HUDEP-2 (cell line): ENCODE results near the gene MPG.
"Not testable (repeated sequence)": the region's sequence is repeated elsewhere in the genome, so short reads cannot be mapped to it uniquely, and the experiment has no call there.

Experiments used
- DNase-seq, 76 experiments: peaks; one replicate each; lab custom pipeline; 2025; ENCODE audit not compliant: unreplicated experiment in 76 of 76; lab: John Stamatoyannopoulos, UW

The MPG gene

DNA sequence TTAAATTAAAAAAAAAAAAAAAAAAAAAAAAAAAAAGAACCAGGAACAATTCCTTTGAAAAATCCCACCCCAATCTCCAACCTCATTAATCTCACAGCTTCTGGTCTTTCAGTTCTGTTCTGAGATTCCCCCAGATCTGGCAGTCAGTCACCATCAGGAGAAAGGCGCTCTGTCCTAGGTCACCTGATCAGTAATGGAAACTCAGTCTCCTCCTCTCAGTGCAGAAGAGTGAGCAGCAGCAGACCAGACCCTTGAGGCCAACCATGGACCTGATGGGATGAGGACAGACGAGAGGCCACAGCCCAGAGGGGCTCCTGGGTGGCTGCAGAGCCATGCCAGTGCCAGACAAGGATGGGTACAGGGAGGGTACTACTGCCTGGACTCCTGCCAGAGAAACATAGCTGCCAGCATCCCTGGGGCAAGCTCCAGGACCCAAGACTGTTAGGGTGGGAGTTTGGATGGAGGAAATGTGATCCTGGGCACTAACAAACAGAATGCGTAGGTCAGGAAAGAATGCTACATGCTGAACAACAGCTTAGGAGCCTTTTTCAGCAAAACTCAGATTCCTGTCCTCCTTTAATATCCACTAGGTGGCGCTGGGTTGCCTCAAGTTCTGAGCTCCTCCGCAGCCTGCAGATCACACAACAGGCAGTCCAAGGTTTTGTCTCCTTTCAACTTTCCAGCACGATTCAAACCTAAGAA is 28.7 kb downstream of the MPG start:
- DNase-seq = peak in 66 of 76 experiments; percentile 9 to 84 (median 54)

DNA sequence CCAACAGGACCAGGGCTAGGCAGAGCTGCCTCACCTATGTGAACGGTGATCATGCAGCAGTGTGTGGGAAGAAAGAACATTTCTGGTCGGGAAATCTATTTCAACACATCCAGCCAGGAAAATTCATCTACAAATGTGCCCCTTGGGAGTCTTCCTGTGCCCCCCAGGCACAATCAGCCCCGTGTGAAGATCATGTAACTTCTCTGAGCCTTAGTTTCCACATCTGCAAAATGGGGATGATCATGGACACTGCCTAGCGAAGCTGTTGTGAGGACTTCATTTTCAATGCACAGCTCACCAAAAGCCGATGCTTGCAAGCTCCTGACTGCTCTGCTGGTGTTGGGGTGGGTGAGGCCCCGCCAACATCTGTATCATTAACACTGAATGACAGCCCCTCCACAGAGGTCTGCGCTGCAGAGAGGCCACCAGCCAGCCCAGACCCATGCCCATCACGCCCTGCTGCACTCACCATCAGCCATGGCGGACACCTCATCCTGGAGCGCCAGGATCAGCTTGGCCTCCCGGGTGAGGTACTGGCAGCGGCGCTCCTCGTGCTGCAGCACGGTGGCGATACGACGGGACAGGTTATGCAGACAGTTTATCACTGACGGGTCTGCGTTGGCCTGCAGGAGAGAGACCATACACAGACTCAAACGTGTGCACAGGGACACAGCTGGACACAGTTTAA is 34.3 kb downstream of the MPG start:
- no peak for DNase-seq

DNA sequence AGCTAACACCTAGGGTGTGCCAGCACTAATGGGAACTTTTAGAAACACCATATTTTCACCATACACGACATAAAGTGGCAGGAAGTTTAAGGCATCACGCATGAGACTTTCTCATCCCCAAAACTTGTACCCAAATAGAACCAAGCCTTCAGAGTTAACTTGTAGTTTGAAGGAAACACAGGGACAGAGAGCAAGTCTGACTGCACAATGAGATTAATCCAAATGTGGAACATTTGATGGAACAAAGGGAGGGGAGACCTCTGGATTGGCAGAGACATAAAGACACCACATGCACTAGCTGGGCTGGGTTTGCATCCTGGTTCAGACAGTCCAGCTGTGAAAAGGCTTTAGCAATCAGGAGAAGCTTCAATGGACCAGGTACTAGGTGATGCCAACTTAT is 36.3 kb downstream of the MPG start:
- no peak for DNase-seq

DNA sequence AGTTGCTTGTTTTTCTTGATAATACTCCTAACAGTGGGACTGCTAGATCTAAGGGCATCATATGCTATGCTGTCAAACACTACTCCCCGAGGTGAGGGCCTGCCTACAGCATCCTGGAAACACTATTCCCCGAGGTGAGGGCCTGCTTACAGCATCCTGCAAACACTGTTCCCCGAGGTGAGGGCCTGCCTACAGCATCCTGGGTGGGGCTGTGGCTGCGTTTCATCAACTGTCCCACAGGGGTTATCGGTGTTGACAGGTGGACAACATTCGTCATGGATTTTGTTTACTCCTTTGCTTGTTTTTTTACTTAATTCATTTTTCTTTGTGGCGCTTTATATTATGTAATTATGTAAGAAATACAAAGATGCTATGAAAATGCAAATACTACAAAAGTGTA is 38.0 kb downstream of the MPG start:
- DNase-seq = no peak

DNA sequence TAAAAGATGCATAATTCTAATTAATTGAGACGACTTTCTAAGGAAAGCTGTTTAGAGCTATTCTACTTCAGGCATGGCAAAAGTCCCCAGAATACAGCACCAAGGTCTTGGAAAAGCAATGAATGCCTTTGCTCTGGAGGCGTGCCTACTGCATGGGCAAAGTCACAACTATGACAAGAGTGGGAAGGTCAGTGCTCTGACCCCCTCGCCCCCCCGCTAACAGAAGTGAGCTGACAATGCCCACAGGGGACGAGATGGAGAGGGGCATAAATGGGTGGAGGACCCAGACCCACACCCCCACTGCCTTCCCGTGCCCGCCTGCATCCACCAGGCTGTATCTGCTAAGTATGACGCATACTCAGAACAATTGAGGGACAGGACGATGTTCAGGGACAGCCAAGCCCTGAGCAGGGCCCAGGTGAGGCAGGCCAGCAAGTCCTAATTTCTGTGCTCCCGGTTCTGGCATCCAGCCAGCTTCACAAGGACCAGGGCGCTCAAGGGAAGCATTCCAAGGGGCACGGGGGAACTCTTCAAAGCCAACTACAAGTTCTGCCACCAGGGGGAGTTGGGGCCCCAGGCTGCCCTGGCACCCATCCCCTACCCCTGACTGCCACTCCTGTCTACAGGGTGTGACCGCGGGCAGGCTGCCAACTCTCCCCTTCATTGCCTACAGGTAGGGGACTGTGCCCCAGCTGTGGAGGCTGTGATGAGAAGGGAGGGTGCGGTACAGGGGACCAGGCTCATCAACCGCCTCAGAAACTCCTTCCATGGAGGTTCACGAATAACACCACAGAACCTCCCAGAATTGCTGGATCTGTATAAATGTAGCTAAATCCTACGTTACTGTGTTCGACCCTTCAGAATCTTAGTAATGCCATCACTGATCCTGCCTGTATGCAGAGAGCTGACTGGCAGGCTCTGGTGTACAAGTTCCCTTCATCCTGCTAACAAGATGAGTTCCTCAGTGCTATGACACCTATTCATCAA is 39.6 kb downstream of the MPG start:
- peak in 73 of 76 experiments; percentile 27 to 90 (median 75) for DNase-seq

DNA sequence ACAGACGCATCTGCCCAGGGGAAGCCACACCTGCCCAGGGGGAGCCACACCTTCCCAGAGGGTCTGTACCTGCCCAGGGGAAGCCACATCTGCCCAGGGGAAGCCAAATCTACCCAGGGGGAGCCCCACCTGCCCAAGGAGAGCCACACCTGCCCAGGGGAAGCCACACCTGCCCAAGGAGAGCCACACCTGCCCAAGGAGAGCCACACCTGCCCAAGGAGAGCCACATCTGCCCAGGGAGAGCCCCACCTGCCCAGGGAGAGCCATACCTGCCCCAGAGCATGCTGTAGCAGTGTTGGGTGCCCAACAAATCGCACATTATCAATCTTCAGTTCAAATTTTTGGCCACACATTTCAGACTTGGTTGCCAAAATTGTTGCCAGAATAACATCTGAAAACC is 40.8 kb downstream of the MPG start:
- no peak for DNase-seq

DNA sequence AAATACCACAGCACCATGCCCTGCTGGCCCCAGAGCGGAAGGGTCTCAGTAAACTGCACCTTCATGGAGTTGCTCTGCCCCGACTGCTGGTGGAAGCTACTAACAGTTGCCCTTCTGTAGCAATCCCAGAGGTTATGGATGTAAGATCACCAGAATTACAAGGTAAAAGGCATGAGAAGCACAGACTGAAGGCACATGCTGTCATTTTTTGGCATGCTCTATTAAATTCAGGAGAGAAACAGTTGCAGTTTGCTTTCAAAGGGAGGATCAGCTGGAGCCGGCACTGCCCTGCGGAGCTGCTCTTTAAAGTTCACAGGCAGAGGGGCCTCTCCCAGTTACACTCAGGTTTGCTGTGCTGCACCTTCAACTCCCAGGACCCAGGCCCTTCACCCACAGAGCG is 41.3 kb downstream of the MPG start:
- DNase-seq = peak in 2 of 76 experiments; percentile 32 to 57

DNA sequence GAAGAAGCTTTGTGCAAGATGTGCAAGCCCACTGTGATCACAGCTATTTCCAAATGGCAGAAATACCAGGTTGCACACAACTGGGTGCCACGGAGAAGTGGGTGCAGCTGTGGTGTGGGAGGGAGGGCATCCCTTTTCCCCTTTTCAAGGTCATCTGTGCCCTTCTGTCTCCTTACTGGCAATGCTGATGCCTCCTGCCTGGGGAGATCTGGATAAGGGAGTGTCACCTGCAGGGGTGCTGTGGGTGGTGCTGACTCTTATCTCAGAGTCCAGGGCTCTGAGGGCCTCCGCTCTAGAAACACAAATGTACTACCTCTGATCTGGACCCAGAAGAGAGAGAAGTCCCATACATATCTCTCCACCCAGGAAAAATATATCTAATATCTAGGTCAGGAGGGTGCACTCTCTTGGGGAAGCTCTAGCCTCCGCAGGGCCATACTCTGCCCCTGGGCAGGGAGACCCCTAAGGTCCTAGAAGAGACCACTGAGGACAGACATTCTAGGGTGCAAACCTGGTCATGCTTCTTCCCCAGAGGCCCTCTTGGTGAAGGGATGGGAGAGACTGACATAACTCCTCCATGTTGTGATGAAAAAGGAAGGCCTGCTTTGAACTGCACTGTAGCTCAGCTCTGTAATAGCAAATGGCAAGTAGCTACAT is 41.9 kb downstream of the MPG start:
- peak in 73 of 76 experiments; percentile 43 to 93 (median 76) for DNase-seq

DNA sequence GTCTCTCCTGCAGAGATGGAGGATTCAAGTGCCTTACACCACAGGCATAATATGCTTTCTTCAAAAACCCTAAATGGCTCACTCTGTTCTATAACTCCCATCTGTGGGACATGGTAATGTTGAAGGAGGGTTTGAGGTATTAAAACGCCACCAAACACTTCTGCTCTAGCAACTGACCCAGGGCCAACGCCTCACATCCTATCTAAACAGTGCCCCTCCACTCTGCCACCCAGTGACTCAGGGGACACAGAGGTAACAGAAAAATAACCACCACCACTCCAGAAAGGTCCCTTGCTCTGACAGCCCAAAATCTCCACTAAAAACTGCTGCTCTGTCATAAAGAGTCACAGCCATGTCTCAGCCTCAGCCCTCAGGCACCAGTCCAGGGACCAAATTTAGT is 42.7 kb downstream of the MPG start:
- DNase-seq = peak in 21 of 76 experiments; percentile 8 to 52 (median 28)

DNA sequence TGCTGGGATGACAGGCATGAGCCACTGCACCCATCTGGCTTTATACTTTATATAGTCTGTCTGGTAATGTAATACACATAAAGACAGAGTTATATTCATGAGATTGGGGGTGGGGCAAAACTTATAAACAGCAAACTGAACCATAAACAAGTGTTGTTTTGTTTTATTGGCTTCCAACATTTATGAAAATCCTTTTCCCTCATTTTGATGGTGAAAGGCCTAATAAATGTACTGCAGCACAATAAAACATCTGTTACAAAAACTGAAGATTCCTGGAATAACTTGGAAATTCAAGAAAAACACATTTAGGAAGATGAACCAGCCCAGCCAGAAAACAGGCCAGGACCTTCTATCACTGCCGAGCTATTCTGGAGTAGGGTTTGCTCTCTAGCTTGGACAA is 44.3 kb downstream of the MPG start:
- DNase-seq = no peak

DNA sequence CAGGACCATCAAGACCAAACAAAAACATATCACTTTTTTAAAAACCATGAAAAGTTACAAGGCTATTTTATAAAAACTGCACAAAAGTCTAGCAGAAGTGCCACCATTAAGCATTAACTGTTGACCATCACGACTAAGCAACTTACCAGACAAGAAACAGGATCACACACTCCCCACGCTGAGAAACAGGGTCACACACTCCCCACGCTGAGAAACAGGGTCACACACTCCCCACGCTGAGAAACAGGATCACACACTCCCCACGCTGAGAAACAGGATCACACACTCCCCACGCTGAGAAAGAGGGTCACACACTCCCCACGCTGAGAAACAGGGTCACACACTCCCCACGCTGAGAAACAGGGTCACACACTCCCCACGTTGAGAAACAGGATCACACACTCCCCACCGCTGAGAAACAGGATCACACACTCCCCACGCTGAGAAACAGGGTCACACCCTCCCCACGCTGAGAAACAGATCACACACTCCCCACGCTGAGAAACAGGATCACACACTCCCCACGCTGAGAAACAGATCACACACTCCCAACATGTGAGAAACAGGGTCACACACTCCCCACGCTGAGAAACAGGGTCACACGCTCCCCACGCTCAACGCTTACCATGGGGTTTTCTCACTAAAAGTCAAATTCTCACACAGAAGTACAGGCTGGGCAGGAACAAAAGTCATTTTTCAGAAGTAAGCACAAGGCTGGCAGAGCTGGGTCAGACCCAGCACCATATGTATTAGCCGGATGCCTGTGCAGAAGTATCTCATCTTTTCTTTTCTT is 45.7 kb downstream of the MPG start:
- DNase-seq = not testable (repeated sequence)

DNA sequence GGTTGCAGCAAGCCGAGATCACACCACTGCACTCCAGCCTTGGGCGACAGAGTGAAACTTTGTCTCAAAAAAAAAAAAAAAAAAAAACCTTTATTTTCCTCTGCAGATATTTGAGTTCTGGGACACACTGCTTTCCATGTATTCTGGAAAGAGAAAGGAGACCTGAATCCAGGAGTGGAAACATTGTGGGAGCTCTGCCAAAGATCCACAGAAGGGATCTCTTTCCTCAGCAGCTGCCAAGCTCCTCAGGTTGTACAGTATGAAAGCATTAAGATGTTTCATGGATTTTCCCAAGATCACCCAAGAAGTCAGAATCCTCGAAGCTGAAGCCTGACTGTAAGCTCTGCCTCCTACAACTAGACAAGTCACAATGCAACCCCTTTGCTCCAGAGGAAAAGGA is 47.0 kb downstream of the MPG start:
- DNase-seq = no peak

DNA sequence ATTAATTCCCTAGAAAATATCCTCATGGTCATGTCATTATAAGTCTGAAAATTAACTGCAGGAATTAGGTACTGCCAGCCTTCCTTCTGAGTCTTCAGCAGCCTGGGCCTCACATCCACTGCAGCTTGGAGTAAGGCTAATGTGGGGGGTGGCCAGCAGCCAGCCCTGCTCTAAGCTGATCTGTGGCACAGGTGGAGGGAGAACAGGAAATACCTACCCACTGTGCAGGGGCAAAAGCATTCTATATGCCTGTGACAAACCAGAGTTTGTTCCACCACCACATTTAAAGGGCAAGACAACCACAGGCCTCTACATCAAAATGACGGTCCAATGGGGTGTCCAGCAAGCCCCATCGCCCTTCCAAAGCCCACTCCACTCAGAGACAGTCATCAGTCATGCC is 51.0 kb downstream of the MPG start:
- DNase-seq = no peak

DNA sequence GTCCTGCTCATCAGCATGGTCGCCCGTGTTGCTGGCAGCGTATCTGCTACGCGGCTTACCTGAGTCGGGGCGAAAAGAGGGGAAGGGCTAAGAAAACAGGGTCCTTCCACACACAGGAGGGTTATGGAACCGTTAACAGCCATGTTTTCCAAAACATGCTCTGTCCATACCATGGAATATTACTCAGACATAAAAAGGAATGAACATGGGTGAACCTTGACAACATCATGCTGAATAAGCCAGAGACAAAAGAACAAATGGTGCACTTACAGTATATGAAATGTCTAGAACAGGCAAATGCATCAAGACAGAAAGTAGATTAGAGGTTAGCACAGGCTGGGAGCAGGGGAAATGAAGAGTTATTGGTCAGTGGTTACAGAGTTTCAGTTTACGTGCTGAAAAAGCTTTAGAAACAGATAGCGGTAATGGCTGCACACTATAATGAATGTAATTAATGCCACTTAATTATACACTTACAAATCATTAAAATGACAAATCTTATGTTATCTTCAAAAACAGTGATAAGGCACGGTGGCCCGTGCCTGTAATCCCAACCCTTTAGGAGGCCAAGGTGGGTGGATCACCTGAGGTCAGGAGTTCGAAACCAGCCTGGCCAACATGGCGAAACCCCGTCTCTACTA is 52.6 kb downstream of the MPG start:
- DNase-seq = no peak

DNA sequence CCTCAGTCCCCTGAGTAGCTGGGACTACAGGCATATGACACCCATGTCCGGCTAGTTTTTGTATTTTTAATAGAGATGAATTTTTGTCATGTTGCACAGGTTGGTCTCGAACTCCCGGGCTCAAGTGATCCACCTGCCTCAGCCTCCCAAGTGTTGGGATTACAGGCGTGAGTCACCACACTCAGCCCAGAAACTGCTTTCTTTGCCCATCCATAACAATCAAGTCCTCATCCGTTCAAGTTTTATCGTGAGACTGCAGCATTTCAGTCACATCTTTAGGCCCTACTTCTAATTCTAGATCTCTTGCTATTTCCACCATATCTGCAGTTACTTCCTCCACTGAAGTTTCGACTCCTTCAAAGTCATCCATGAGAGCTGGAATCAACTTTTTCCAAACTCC is 54.1 kb downstream of the MPG start:
- DNase-seq = no peak

DNA sequence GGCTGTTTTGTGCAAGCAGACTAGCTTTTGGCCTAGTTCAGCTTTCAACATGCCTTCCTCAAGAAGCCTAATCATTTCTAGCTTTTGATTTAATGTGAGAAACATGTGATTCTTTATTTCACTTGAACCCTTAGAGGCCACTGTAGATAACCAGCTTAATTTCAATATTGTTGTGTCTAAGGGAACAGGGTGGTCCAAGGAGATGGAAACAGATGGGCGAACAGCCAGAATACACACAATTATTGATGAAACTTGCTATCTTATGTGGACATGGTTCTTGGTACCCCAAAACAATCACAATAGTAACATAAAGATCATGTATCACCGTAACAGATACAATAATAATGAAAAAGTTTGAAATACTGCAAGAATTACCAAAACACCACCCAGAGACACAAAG is 55.7 kb downstream of the MPG start:
- DNase-seq = peak in 1 of 76 experiments; percentile 23
